Measurements from ENCODE around the gene PBLD.
A peak's percentile ranks its signal among the peaks of the same experiment; 100 is the strongest.
"Not testable (repeated sequence)": the region's sequence is repeated elsewhere in the genome, so short reads cannot be mapped to it uniquely, and the experiment has no call there.

The PBLD gene

GRCh38 chr10:68330852-68331454, 1.8 kb downstream of the PBLD start:
- no peak for DNase-seq (ENCODE audit: low spot score)

- no peak for DNase-seq (ENCODE audit: low spot score)
Observed at GRCh38 chr10:68329506-68329861, 3.2 kb downstream of the PBLD start.

- no peak for DNase-seq (ENCODE audit: low spot score)
Observed at GRCh38 chr10:68327889-68328786, 4.6 kb downstream of the PBLD start.

- DNase-seq (ENCODE audit: low spot score): not testable (repeated sequence)
Observed at GRCh38 chr10:68324396-68324795, 8.3 kb downstream of the PBLD start.

GRCh38 chr10:68318331-68319059, 14.2 kb downstream of the PBLD start:
- DNase-seq (ENCODE audit: low spot score): no peak

GRCh38 chr10:68315582-68315981, 17.1 kb downstream of the PBLD start:
- no peak for DNase-seq (ENCODE audit: low spot score)

GRCh38 chr10:68314930-68315329, 17.8 kb downstream of the PBLD start:
- DNase-seq (ENCODE audit: low spot score): not testable (repeated sequence)

- DNase-seq (ENCODE audit: low spot score): no peak
Observed at GRCh38 chr10:68310531-68310930, 22.2 kb downstream of the PBLD start.

- DNase-seq (ENCODE audit: low spot score): no peak
Observed at GRCh38 chr10:68305854-68306253, 26.9 kb downstream of the PBLD start.

GRCh38 chr10:68303849-68304412, 28.8 kb downstream of the PBLD start:
- no peak for DNase-seq (ENCODE audit: low spot score)

GRCh38 chr10:68302871-68303270, 29.9 kb downstream of the PBLD start:
- no peak for DNase-seq (ENCODE audit: low spot score)

- DNase-seq (ENCODE audit: low spot score): no peak
Observed at GRCh38 chr10:68302503-68302823, 30.3 kb downstream of the PBLD start.

- DNase-seq (ENCODE audit: low spot score): peak; percentile 44
Observed at GRCh38 chr10:68301790-68302502, 30.8 kb downstream of the PBLD start.

GRCh38 chr10:68301301-68301700, 31.4 kb downstream of the PBLD start:
- DNase-seq (ENCODE audit: low spot score): no peak

GRCh38 chr10:68296843-68297663, 35.7 kb downstream of the PBLD start:
- no peak for DNase-seq (ENCODE audit: low spot score)

GRCh38 chr10:68290736-68291135, 42.0 kb downstream of the PBLD start:
- no peak for DNase-seq (ENCODE audit: low spot score)

- DNase-seq (ENCODE audit: low spot score): no peak
Observed at GRCh38 chr10:68288717-68289116, 44.0 kb downstream of the PBLD start.

GRCh38 chr10:68284062-68285001, 48.4 kb downstream of the PBLD start:
- no peak for DNase-seq (ENCODE audit: low spot score)

- DNase-seq (ENCODE audit: low spot score): no peak
Observed at GRCh38 chr10:68280758-68281157, 52.0 kb downstream of the PBLD start.

Data from hematopoietic multipotent progenitor cell treated with erythropoietin and hydrocortisone succinate and interleukin-3 and kit ligand, for 15 days (in vitro differentiated cells).